GM12878 (cell line): ENCODE measurements around the gene SMAD4. TPM values are rescaled to one million over a fixed set of nuclear protein-coding genes. Genes with fewer than 3 reads are reported as not detected.

Experiments used
- ATAC-seq: fragments of 200-7000 bp; cut with Tn5 transposase; 3 replicates; pipeline ENCODE4 v1.9.1; 2020; ENCODE audit warnings: mild to moderate bottlenecking, moderate library complexity
- BruUV-seq: library from RNA; stranded (reverse); fragments of 400-500 nt; replicated peaks from 2 replicates; lab custom pipeline; 2021; lab: Mats Ljungman, UMichigan
- CTCF ChIA-PET: fragments of 300-600 bp; sonication (Branson Sonifier 250); formaldehyde crosslinking; extraction: SDS; loops from one replicate; lab custom pipeline; 2021; ENCODE audit warnings: inconsistent platforms; lab: Yijun Ruan, JAX
- POLR2A ChIA-PET: fragments of 350-600 bp; formaldehyde crosslinking; extraction: SDS; loops from one replicate; lab custom pipeline; 2021; ENCODE audit warnings: inconsistent platforms; lab: Charles Lee
- RAD21 ChIA-PET: fragments of 300-600 bp; sonication (Branson Sonifier 250); formaldehyde crosslinking; loops from one replicate; lab custom pipeline; 2023; ENCODE audit warnings: antibody characterized with exemption; ENCODE audit not compliant: unreplicated experiment; lab: Charles Lee
- SMC1A ChIA-PET: fragments of 300-600 bp; sonication (Branson Sonifier 250); formaldehyde crosslinking; loops from one replicate; lab custom pipeline; 2023; ENCODE audit not compliant: unreplicated experiment, uncharacterized antibody; lab: Charles Lee
- DNase-seq: peaks from one replicate; pipeline ENCODE4 v3.0.0-alpha.2; 2011; ENCODE audit warnings: low read depth, low spot score
- FAIRE-seq: peaks from 3 replicates; lab custom pipeline; 2011; peaks lifted over from hg19 to GRCh38; lab: Jason Lieb, UNC
- H2AFZ ChIP-seq: 2 replicates; pipeline ENCODE4 v1.6.0; 2011; ENCODE audit warnings: low read depth, low read length, control low read depth; ENCODE audit not compliant: control insufficient read depth
- H3K27ac ChIP-seq: 2 replicates; pipeline ENCODE4 v1.5.1; 2011; ENCODE audit warnings: control low read depth; ENCODE audit not compliant: control insufficient read depth, insufficient read depth
- H3K27me3 ChIP-seq, 2 experiments: replicated peaks in 1 of 2; 2 replicates each; pipeline versions ENCODE4 v1.6.0 to v1.6.1; 2011; ENCODE audit warnings: low read length in 1 of 2; ENCODE audit not compliant: control insufficient read depth in 2 of 2, insufficient read depth in 2 of 2
- H3K36me3 ChIP-seq, 2 experiments: 2 replicates each; pipeline ENCODE4 v1.5.1; 2011; ENCODE audit warnings: low read length in 1 of 2; ENCODE audit not compliant: control insufficient read depth in 2 of 2, insufficient read depth in 2 of 2
- H3K4me1 ChIP-seq: 2 replicates; pipeline ENCODE4 v1.6.1; 2011; ENCODE audit warnings: mild to moderate bottlenecking, low read length, moderate library complexity, mixed read lengths; ENCODE audit not compliant: control insufficient read depth, insufficient read depth
- H3K4me2 ChIP-seq: 2 replicates; pipeline ENCODE4 v1.6.0; 2011; ENCODE audit warnings: control low read depth; ENCODE audit not compliant: control insufficient read depth, insufficient read depth
- H3K4me3 ChIP-seq: fragments of 200-600 bp; sonication (generic); 2 replicates; pipeline ENCODE4 v1.5.1; 2016
- H3K79me2 ChIP-seq: 2 replicates; pipeline ENCODE4 v1.6.0; 2011; ENCODE audit warnings: low read length; ENCODE audit not compliant: control insufficient read depth, insufficient read depth
- H3K9ac ChIP-seq: 2 replicates; pipeline ENCODE4 v1.8.0; 2011; ENCODE audit warnings: low read length, control low read depth, mixed read lengths; ENCODE audit not compliant: control insufficient read depth, insufficient read depth
- H3K9me3 ChIP-seq: replicated peaks from 3 replicates; pipeline ENCODE4 v1.5.1; 2011; ENCODE audit warnings: mild to moderate bottlenecking, low read length; ENCODE audit not compliant: control insufficient read depth, insufficient read depth
- H4K20me1 ChIP-seq: 2 replicates; pipeline ENCODE4 v1.6.0; 2011; ENCODE audit not compliant: control insufficient read depth, insufficient read depth
- CHD4 ChIP-seq: fragments of 200-600 bp; sonication (generic); IDR thresholded peaks from 2 replicates; pipeline ENCODE4 v1.6.1; 2016; ENCODE audit warnings: mild to moderate bottlenecking
- EED ChIP-seq: sonication (generic); IDR thresholded peaks from 2 replicates; pipeline ENCODE4 v1.6.1; 2016; ENCODE audit warnings: antibody characterized with exemption, low read depth
- MTA2 ChIP-seq: fragments of 450-650 bp; IDR thresholded peaks from 2 replicates; pipeline ENCODE4 v1.6.1; 2016; ENCODE audit warnings: low read depth, mild to moderate bottlenecking, moderate library complexity
- SMARCA5 ChIP-seq: fragments of 450-650 bp; IDR thresholded peaks from 2 replicates; pipeline ENCODE4 v1.6.1; 2017; ENCODE audit warnings: mild to moderate bottlenecking
- WGBS: methylation state at CpG from one replicate; pipeline ENCODE4 v1.1.6; 2016; ENCODE audit warnings: low lambda C conversion rate; ENCODE audit not compliant: insufficient replicate concordance, insufficient coverage; ENCODE audit errors: missing lambda C conversion rate; 5-methylcytosine and 5-hydroxymethylcytosine counted together
- in situ Hi-C: fragments of 300-500 bp; cut with MboI; formaldehyde crosslinking; loops from 9 replicates; pipeline ENCODE4 v1.14.3; 2018; ENCODE audit warnings: mixed read lengths
- intact Hi-C: fragments of 100-400 bp; cut with micrococcal nuclease; formaldehyde crosslinking; loops from one replicate; pipeline ENCODE4 v1.14.2; 2022; ENCODE audit not compliant: unreplicated experiment
- polyA plus RNA-seq, 11 experiments: library from polyadenylated mRNA; depleted of rRNA in 4 of 11; unstranded in 6 of 11; stranded (reverse) in 5 of 11; fragments of >200 nt; fragmentation: Nextera tagmentation in 4 of 11; fragmentation: Illumina TruSeq in 1 of 11; extraction: Ambion mirVana in 4 of 11; extraction: Trizol in 1 of 11; gene quantifications; 1 replicate in 1 of 11; 2 replicates in 10 of 11; pipeline versions ENCODE4 v1.2.1 to v1.2.3, GENCODE V29; 2011 to 2016; ENCODE audit warnings: inconsistent platforms in 2 of 11, missing spikeins in 2 of 11, low read depth in 1 of 11
- total RNA-seq, 4 experiments: library from RNA; depleted of rRNA in 3 of 4; stranded (reverse); fragments of >200 nt in 3 of 4; fragmentation: Illumina TruSeq in 1 of 4; extraction: Trizol in 1 of 4; gene quantifications; 2 replicates each; pipeline versions ENCODE4 v1.2.1 to v1.2.3, GENCODE V29; 2013 to 2021
- TF ChIP-seq, protein P1 (sequence below): fragments of 450-650 bp; IDR thresholded peaks from 2 replicates; pipeline ENCODE4 v1.6.1; 2016; ENCODE audit warnings: mild to moderate bottlenecking, moderate library complexity, borderline replicate concordance
- TF ChIP-seq, protein P2 (sequence below): fragments of 450-650 bp; formaldehyde crosslinking; IDR thresholded peaks from 2 replicates; pipeline ENCODE4 v1.4.0; 2020; ENCODE audit warnings: mild to moderate bottlenecking, moderate library complexity
- TF ChIP-seq, protein P3 (sequence below): fragments of 450-650 bp; IDR thresholded peaks from 2 replicates; pipeline ENCODE4 v1.6.1; 2018; ENCODE audit warnings: mild to moderate bottlenecking, low read depth, moderate library complexity; ENCODE audit not compliant: partially characterized antibody

The SMAD4 gene
- total and polyA plus RNA-seq, 10 of the 15 experiments (the other 5 are each of a cell fraction or from before 2014, with no cell fraction given): 9.6 to 99.9 (median 37.5) TPM

DNA sequence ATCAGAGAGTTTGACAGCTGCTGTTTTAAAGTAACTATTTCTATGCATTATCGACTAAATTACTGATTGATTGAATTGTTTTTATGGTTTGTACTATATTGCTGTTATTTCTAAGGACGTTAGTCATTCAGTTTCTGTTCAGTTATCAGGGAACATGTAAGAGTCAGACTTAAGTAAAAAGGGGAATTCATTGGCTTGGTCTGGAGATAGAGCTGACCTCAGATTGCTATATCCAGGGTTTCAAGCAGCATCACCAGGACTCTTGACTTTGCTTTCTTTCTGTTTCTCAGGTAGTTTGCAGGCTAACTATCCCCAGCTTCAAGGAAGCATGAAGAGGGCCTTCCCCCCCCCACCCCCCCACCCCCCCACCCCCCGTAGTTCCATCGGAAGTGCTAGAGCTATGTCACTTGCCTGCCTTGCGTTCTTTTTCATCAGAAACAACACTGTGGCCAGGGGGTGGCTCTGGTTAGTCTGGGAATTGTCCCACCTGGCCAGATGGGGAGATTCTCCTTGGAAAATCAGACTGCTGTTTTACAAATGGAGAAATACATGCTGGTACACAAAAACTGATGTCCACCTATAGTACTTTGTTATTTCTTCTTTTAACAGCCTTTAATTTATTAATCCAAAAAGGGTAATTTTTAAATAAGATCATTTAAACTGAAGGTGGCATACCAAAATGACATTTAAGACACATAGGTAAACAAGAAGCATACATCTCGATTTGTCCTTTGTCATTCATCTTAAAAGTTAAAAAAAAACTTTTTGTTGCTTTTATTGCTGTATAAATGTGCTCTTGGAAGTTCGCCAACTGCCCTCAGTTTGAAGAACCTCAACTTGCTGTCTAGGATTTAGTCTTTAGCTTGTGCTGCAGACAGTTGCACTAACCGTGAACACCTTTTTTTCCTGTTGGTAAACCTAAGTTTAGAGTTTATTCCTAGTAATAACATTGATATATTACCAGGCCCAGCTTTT lies 9.4 kb downstream of the SMAD4 start:
- no peak overlapping the region for H3K9ac ChIP-seq
- H3K36me3 ChIP-seq: no peaks in the 10 kb centered on the region
- no TSS peak for BruUV-seq
- no peak overlapping the region for H3K4me3 ChIP-seq
- ChIA-PET RAD21 (interaction anchor here (1.2 to 1.4 kb wide), 2 partner anchors 10 to 219 kb away, joined by 3 to 4 read pairs; partner anchors contain the start of gene SMAD4), CTCF (interaction anchor here (1.4 to 6.8 kb wide), 5 partner anchors 10 to 219 kb away, joined by 3 to 43 read pairs (median 4); no protein-coding TSS in a partner anchor), POLR2A (interaction anchor here (1.2 to 1.9 kb wide), 2 partner anchors 10 to 72 kb away, joined by 3 to 14 read pairs; partner anchors contain the start of gene SMAD4), SMC1A (interaction anchor here (1.2 to 5.1 kb wide), 7 partner anchors 8 to 220 kb away, joined by 3 to 23 read pairs (median 4); partner anchors contain the start of genes ELAC1, MRO and SMAD4)
- no peak overlapping the region for H3K4me2 ChIP-seq
- in situ Hi-C loops: loop anchor here (10.0 to 25.0 kb wide), 2 partner anchors 225 to 1552 kb away; partner anchors contain the start of genes C18orf32 and RPL17
- H3K9me3 ChIP-seq: no peaks in the 10 kb centered on the region; the same call in 2 of the 3 replicates
- intact Hi-C loops: no loop called here
- H2AFZ ChIP-seq: no peak overlapping the region
- peak; percentile 55 for ATAC-seq
- peaks cover 85% of the 10 kb centered on the region for H3K79me2 ChIP-seq
- peaks cover 4% of the 10 kb centered on the region; the same call in 1 of the 2 replicates for H4K20me1 ChIP-seq
- H3K4me1 ChIP-seq: peaks cover 2% of the 10 kb centered on the region
- WGBS: 58% methylated on average over 6 of the region's 8 CpGs
- H3K27ac ChIP-seq: no peak overlapping the region
- DNase-seq: no peak
- no peak for FAIRE-seq
- no peaks in the 10 kb centered on the region for H3K27me3 ChIP-seq
- TF ChIP-seq MTA2: no peak
- TF ChIP-seq EED: no peak
- TF ChIP-seq CHD4: no peak
- TF ChIP-seq, protein P1, sequence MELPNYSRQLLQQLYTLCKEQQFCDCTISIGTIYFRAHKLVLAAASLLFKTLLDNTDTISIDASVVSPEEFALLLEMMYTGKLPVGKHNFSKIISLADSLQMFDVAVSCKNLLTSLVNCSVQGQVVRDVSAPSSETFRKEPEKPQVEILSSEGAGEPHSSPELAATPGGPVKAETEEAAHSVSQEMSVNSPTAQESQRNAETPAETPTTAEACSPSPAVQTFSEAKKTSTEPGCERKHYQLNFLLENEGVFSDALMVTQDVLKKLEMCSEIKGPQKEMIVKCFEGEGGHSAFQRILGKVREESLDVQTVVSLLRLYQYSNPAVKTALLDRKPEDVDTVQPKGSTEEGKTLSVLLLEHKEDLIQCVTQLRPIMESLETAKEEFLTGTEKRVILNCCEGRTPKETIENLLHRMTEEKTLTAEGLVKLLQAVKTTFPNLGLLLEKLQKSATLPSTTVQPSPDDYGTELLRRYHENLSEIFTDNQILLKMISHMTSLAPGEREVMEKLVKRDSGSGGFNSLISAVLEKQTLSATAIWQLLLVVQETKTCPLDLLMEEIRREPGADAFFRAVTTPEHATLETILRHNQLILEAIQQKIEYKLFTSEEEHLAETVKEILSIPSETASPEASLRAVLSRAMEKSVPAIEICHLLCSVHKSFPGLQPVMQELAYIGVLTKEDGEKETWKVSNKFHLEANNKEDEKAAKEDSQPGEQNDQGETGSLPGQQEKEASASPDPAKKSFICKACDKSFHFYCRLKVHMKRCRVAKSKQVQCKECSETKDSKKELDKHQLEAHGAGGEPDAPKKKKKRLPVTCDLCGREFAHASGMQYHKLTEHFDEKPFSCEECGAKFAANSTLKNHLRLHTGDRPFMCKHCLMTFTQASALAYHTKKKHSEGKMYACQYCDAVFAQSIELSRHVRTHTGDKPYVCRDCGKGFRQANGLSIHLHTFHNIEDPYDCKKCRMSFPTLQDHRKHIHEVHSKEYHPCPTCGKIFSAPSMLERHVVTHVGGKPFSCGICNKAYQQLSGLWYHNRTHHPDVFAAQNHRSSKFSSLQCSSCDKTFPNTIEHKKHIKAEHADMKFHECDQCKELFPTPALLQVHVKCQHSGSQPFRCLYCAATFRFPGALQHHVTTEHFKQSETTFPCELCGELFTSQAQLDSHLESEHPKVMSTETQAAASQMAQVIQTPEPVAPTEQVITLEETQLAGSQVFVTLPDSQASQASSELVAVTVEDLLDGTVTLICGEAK: no peak
- TF ChIP-seq, protein P2, sequence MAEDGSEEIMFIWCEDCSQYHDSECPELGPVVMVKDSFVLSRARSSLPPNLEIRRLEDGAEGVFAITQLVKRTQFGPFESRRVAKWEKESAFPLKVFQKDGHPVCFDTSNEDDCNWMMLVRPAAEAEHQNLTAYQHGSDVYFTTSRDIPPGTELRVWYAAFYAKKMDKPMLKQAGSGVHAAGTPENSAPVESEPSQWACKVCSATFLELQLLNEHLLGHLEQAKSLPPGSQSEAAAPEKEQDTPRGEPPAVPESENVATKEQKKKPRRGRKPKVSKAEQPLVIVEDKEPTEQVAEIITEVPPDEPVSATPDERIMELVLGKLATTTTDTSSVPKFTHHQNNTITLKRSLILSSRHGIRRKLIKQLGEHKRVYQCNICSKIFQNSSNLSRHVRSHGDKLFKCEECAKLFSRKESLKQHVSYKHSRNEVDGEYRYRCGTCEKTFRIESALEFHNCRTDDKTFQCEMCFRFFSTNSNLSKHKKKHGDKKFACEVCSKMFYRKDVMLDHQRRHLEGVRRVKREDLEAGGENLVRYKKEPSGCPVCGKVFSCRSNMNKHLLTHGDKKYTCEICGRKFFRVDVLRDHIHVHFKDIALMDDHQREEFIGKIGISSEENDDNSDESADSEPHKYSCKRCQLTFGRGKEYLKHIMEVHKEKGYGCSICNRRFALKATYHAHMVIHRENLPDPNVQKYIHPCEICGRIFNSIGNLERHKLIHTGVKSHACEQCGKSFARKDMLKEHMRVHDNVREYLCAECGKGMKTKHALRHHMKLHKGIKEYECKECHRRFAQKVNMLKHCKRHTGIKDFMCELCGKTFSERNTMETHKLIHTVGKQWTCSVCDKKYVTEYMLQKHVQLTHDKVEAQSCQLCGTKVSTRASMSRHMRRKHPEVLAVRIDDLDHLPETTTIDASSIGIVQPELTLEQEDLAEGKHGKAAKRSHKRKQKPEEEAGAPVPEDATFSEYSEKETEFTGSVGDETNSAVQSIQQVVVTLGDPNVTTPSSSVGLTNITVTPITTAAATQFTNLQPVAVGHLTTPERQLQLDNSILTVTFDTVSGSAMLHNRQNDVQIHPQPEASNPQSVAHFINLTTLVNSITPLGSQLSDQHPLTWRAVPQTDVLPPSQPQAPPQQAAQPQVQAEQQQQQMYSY (CRISPR knock-in tag): no peak
- TF ChIP-seq, protein P3, sequence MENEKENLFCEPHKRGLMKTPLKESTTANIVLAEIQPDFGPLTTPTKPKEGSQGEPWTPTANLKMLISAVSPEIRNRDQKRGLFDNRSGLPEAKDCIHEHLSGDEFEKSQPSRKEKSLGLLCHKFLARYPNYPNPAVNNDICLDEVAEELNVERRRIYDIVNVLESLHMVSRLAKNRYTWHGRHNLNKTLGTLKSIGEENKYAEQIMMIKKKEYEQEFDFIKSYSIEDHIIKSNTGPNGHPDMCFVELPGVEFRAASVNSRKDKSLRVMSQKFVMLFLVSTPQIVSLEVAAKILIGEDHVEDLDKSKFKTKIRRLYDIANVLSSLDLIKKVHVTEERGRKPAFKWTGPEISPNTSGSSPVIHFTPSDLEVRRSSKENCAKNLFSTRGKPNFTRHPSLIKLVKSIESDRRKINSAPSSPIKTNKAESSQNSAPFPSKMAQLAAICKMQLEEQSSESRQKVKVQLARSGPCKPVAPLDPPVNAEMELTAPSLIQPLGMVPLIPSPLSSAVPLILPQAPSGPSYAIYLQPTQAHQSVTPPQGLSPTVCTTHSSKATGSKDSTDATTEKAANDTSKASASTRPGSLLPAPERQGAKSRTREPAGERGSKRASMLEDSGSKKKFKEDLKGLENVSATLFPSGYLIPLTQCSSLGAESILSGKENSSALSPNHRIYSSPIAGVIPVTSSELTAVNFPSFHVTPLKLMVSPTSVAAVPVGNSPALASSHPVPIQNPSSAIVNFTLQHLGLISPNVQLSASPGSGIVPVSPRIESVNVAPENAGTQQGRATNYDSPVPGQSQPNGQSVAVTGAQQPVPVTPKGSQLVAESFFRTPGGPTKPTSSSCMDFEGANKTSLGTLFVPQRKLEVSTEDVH: no peak
- no peak for TF ChIP-seq SMARCA5
